Adrenal gland (tissue), 5 donors: ENCODE measurements around the gene P2RX6.

Experiments used
- POLR2A ChIP-seq, 2 donors: fragments of 450-650 bp; IDR thresholded peaks; one replicate each; pipeline ENCODE4 v1.6.1; 2017; ENCODE audit warnings: antibody characterized with exemption in 2 of 2, mild to moderate bottlenecking in 2 of 2, moderate library complexity in 1 of 2
- TF ChIP-seq, protein P1 (sequence below), 6 experiments: fragments of 450-650 bp in 4 of 6; fragments of 200-600 bp in 2 of 6; sonication (generic) in 1 of 6; IDR thresholded peaks; 1 replicate in 5 of 6; 2 replicates in 1 of 6; pipeline versions ENCODE4 v1.5.1 to v1.8.0; 2016 to 2021; ENCODE audit warnings: antibody characterized with exemption in 6 of 6, mild to moderate bottlenecking in 2 of 6, moderate library complexity in 1 of 6
- donor health status: DM: no; HTN: no; CAD: no.

GRCh38 chr22:21047730-21048129 lies 32.8 kb downstream of the P2RX6 start:
- TF ChIP-seq, protein P1, sequence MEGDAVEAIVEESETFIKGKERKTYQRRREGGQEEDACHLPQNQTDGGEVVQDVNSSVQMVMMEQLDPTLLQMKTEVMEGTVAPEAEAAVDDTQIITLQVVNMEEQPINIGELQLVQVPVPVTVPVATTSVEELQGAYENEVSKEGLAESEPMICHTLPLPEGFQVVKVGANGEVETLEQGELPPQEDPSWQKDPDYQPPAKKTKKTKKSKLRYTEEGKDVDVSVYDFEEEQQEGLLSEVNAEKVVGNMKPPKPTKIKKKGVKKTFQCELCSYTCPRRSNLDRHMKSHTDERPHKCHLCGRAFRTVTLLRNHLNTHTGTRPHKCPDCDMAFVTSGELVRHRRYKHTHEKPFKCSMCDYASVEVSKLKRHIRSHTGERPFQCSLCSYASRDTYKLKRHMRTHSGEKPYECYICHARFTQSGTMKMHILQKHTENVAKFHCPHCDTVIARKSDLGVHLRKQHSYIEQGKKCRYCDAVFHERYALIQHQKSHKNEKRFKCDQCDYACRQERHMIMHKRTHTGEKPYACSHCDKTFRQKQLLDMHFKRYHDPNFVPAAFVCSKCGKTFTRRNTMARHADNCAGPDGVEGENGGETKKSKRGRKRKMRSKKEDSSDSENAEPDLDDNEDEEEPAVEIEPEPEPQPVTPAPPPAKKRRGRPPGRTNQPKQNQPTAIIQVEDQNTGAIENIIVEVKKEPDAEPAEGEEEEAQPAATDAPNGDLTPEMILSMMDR (IDR thresholded peaks at IDR 0.05): no peak
- TF ChIP-seq POLR2A (IDR thresholded peaks at IDR 0.05): no peak
